Stimulated activated CD4-positive, alpha-beta T cell treated with anti-CD3 and anti-CD28 coated beads, Interleukin-12 subunit alpha, Interleukin-12 subunit beta, amount 100 ng/mL, for 48 hours (primary cell): ENCODE measurements around the gene TEF.

Experiments used
- DNase-seq, 3 donors: peaks; one replicate each; pipeline ENCODE4 v3.0.0-alpha.2; 2020; ENCODE audit warnings: low read depth in 2 of 3, low spot score in 1 of 3

TEF gene

DNA sequence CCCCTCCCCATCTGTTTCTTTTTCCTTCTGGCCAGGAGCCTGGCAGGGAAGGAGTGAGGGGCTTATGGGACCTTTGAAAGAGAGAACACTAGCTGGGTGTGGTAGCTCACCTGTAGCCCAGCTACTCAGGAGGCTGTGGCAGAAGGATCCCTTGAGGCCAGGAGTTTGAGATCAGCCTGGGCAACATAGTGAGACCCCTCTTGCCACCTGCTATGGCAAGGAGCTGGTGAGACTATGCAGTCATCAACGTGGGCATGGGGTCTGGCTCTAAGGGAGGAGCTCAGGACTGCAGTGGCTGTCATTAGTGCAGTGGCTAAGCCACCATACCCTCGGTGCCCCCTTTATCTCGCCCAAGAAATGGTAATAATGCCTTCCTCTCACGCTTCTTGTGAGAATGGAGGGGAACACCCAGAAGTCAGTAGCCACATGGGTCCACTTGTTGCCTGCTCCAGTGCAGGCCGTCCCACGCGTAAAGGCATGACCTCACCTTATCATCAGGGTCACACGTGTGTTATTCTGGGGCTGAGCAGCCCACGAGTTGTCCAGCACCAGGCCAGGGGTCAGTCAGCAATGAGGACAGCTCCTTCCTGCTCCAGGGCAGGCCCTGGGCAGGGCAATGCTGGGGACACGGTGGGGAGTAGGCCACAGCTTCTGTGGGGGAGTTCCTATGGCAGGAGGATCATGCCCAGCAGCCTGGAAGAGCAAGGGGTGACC lies 27.7 kb upstream of the TEF start:
- DNase-seq: no peak

- DNase-seq: no peak
These were observed 26.8 kb upstream of the TEF start for GRCh38 chr22:41354979-41355378.

- no peak for DNase-seq
These were observed 25.8 kb upstream of the TEF start for GRCh38 chr22:41355895-41356294.

DNA sequence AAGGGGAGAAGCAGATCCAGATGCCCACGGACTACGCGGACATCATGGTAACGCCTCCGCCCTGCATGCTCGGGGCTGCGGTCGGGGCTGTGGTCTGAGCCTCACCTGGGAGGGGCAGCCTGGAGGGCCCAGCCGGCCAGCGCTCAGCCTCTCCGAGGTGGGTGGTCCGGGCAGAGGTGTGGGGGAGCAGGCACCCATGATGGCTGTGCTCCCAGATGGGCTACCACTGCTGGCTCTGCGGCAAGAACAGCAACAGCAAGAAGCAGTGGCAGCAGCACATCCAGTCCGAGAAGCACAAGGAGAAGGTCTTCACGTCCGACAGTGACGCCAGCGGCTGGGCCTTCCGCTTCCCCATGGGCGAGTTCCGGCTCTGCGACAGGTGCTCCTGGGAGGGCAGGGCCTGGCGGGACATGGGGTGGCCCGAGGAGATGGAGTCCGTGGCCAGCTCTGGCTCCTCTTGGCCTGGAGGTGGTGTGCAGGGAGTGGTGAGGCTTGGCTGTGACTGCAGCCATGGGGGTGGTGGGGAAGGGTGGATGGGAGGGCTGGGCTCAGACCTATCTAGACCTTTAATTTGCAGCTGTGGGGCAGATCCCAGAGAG lies 25.2 kb upstream of the TEF start:
- DNase-seq: no peak

- DNase-seq: no peak
These were observed 24.6 kb upstream of the TEF start for GRCh38 chr22:41357191-41357590.

- no peak for DNase-seq
These were observed 22.8 kb upstream of the TEF start for GRCh38 chr22:41358927-41359326.

GRCh38 chr22:41359376-41359775 lies 22.4 kb upstream of the TEF start:
- no peak for DNase-seq

DNA sequence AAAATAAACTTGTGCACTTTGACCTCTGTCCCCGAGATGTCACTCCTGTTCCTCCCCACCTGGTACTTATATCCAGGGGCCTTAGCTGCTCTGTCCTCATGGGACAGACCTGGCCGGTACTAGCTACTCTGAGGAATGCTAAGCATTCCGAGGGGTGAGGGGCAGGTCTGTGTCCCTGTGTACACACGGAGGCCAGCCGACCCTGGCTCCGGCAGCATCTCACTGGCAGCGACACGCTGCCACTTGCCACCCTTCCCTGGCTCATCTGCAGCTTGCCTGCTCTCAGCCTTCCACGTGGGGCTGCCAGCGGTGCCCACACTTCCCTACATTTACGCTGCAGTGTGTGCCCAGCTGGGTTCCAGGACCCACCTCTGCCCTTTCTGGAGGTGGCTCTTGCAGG lies 21.6 kb upstream of the TEF start:
- no peak for DNase-seq

- no peak for DNase-seq
These were observed 19.9 kb upstream of the TEF start for GRCh38 chr22:41361716-41362310.

DNA sequence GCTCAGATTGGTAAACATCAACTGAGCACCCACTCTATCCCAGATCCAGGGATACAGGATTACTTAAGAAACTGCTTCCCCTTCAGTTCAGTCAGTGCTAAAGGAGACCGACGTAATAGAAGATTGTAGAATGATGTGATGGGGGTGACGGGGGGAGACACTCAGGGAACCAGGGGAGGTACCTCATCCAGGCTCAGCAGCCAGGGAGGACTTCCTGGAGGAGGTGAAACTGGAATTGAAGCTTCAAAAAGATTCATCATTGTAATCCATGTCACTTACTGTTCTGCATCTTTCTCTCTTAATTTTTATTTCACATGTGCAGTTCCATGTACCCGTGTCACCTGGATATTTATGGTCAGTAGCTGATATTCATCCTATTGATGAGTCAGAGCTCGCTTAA lies 19.1 kb upstream of the TEF start:
- no peak for DNase-seq

- DNase-seq: no peak
These were observed 17.5 kb upstream of the TEF start for GRCh38 chr22:41364233-41364632.

DNA sequence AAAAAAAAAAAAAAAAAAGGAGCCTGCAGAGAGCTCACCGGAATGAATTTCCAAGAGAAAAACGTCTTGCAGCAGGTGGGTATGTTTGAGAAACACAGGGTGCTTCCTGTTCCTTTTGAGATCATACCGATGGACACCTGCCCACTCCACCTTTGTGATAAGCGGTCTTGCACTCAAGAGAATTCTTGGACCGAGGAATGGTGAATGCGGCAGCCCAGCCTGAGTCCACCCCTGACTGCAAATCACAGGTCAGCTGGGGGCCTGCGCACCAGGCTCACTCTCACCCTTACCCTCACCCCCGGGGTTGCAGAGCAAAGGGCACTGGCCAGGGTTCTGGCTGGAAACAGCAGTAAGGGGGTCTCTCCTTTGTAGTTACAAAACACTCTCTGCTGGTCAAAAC lies 16.8 kb upstream of the TEF start:
- no peak for DNase-seq

DNA sequence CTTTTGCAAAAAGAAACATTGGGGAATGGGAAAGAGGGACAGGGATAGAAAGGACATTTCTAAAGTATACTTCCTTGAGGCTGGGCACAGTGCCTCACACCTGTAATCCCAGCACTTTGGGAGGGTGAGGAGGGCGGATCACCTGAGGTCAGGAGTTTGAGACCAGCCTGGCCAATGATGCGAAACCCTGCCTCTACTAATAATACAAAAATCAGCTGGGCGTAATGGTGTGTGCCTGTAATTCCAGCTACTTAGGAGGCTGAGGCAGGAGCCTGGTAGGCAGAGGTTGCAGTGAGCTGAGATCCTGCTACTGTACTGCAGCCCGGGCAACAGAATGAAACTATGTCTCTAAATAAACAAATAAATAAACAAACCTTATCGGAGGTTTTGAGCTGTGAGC lies 16.3 kb upstream of the TEF start:
- DNase-seq: no peak

DNA sequence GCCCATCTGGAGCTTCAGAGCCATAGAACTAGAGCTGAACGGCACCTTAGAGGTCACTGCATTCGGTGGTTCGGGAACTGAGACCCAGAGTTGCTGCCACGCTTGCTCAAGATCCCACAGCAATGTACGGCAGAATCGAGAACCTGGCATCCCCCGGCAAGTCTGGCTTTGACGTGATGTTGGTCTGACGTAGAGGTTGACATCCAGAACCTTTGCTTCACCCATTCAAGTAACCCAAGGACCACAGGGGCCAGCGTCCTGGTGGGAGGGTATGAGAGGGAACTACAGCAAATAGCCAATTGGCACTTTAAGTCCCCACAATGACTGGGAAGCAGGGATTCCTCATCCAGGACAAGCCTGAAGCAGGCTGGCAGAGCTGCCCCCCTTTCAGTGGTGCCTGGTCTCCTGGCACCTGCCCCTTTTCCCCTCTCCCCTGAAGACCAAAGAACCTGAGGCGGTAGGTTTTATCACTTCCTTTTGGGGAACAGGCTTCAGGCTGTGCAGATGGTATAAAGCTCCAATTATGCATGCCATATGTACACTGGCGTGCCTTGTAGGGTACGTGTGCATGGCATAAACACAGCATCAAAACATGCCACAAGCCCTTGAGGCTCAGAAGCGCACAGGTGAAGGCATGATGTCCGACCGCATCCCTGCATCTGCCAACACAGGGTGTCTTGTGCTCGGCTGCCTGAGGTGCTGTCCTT lies 15.3 kb upstream of the TEF start:
- DNase-seq: no peak

GRCh38 chr22:41367039-41367679 lies 14.6 kb upstream of the TEF start:
- no peak for DNase-seq

DNA sequence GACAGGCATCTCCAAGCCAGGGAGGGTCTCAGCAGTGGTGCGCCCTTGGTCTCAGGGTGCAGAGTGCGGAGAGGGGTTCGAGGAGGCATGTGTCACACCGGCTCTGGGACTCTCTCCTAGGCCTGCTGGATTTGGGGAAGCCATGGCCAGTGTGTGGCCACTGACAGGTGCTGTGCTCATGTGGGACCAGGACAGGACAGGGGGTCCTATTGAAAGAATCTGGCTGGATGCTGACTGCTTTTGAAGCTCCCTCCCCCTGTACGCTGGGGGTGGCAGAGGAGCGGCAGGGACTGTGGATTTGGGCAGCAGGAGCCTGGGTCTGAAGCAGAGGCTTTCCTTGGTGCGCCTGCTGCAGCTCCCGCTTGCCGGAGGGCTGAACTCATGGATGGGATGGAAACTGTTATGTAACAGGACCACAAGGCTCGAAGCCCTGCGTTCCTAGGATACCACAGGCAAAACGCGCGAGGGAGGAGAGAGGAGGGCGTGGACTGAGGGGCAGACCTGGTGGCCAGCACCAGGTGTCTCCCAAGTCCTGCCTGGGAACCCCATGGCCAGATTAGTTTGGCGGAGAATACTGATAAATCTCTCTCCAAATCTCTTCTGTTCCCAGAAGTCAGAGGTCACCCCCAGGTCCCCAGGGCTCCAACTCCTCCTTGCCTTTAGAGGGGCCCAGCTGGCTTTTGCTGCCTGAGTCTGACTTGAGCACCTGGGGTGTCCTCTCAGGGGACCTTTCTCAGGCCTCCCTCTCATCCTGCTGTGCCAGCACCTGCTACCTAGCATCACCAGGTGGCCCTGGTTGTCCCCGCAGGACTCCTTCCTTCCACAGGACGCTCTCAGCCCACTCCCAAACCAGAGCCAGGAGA lies 13.8 kb upstream of the TEF start:
- DNase-seq: no peak

DNA sequence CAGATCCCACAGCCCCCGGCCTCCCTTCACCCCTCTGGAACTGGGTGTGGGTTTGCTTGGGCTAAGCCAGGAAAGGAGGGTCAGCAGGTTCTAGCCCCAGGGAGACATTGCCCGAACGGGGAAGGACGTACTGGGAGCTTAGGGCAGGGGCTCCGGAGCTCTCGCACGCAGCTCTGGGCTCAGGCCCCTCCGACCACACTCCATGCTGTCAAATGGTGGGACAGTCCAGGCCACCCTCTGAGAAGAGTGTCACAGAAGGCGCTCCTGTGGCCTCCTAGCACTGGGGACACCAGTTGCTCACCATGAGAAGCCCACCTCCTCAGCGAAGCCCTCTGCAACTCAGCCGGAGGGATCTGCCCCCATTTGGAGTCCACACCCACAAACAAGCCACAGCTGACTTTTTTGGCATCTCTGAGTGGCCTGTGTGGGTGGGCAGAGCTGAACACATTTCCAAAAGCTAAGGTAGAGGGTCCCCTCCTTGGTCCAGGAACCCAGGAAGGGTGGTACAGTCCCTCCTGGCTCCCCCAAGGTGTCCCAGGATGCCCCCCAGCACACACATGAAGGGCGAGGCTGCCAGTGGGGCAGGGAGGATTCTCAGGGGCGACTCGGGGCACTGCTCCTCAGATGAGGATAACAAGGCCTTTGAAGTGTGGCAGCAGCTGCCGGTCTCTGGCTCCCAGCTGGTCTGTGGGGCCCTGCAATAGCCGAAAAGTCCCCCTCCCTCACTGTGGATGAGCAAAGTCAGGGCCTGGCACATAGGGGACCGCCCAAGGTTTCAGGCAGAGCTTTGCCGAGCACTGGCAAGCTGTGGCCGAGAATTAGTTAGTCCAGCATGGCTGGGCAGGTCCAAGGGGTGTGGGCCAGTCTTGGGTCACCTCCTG lies 13.0 kb upstream of the TEF start:
- DNase-seq: no peak

GRCh38 chr22:41369424-41369745 lies 12.4 kb upstream of the TEF start:
- no peak for DNase-seq

- no peak for DNase-seq
These were observed 11.9 kb upstream of the TEF start for GRCh38 chr22:41369837-41370236.

DNA sequence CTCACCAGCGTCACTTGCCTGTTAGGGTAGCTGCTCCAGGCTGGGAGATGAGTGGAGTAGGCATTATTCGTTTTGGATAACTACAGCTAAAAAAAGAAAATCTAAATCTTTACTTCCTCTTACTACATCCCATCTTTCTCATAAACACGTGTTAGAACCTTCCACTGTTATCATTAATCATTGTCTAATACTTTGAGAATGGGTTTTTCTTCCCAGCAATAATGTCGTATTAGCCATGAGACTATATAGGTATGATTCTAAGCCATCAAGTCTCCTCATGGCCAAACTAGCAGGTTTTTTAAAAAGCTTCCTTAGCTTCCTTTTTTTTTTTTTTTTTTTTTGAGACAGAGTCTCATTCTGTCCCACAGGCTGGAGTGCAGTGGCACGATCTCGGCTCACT lies 3.9 kb upstream of the TEF start:
- no peak for DNase-seq
